DMS53 (cell line): ENCODE data around the gene SPG7.
A peak's percentile ranks its signal among the peaks of the same experiment; 100 is the strongest.

Experiments used
- DNase-seq: peaks from one replicate; lab custom pipeline; 2025; lab: John Stamatoyannopoulos, UW

SPG7 gene

DNA sequence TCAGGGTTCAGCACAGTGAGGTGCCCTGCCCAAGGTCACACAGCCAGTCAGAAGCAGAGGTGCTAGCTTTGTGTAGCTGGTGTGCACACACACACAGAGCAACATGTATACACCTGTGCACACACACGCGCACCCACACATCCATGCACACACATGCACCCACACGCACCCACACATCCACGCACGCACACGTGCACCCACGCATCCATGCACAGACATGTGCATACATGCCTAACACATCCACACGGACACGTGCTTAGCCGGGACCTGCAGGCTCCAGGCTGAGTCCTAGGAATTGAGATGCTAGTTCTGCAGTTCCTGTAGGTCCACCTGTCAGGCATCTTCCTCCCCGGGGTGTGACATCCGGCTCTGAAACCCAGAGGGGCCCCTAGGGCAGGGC is 92.2 kb downstream of the SPG7 start:
- no peak for DNase-seq

DNA sequence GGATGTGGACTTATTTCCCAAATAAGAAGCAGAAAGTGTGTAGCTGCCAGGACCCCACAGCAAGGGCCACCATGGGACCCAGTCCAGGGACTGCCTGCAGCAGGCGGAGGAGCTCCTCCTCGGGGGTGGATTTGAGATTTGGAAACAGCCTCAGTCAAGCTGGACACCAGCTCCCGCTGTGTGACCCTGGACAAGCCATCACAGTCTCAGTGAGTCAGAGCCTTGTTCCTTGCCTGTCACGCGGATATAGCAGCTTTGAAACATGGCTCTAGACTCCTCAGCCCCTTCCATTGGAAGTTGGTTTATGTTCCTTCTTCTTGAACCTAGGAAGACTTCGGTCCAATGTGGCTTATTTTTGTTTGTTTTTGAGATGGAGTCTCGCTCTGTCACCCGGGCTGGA is 92.8 kb downstream of the SPG7 start:
- peak; percentile 21 for DNase-seq

DNA sequence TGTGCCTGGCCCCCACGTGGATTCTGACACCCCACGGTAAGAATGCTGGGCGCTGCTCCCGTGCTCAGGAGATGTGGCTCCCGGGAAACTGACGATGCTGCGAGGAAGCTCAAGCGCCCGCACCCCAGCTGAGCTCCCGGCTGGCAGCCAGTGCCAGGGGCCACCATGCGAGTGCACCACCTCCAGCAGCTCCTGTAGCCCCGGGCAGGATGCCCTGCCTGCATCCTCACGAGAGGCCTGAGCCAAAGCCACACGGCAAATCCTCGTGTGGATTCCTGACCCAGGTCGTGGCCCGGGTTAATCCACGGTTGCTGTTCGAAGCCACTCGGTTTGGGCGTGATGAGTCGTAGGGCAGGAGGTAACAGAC is 93.7 kb downstream of the SPG7 start:
- DNase-seq = no peak

DNA sequence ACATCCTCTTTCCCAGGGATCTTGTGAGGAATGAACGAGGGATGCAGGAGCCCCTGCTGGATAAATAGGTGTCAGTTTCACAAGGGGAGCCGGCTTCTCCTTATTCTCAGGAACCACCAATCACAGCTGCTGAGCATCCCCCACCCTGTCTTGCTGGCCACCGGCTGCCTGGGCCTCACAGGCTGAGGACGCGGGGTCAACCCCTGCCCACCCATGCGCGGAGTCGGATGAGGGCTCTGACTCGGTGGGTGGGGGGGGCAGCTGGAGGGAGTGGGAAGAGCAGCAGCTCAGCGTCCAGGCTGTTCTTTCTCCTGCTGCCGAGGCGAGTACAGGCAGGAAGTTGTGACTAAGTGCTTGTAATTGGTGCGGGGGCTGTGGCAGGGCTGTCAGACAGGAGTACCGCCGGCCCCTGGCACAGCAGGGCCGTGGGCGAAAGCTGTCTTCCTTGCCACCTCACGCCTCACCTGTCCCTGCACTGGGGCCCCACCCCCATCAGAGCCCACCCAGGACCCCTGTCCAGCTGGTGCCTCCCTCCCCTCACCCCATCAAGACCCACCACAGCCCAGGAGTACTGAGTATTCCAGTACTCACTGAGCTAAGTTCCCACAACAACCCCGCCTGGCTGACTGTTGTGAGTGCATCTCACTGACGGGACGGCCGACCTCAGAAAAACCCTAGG is 94.2 kb downstream of the SPG7 start:
- DNase-seq = peak; percentile 26

DNA sequence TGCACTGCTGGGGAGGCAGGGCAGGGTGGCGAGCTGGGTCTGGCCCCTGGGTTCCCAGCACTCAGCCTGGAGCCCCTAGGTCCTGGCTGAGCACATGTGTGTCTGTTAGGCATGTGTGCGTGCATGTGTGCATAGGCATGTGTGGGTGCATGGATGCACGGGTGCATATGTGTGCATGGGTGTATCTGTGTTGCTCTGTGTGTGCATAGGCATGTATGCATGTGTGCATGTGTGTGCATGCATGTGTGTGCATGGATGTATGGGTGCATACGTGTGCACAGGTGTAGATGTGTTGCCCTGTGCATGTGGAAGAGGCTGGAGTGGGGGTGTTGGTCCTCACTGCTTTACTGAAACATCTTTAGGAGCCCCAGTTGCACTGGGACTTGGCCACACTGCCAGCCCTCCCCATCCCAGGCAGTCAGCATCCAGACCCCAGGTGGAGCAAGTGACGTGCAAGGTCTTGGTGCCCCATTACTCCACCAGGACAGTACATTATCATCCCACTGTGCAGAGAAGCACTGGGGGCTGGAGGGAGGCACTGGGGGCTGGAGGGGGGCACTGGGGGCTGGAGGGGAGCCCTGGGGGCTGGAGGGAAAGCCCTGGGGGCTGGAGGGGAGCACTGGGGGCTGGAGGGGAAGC is 94.9 kb downstream of the SPG7 start:
- DNase-seq = no peak

DNA sequence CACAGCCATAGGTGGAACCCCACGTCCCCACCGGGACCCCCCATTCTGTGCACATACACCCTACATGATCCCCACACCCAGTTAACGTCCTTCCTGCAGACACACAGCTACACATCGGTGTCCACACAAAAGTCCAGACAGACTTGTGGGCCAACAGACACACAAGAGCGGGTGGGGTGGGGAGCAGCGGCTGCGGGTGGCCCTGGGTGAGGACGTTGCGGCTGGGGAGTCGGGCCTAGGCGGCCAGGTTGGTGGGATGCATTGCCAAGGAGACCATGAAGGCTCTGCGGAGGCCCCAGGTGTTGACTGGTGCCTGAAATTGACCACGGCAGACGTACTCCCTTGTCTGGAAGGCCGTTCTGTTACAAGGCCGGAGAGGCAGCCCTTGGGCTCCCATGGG is 96.6 kb downstream of the SPG7 start:
- no peak for DNase-seq

DNA sequence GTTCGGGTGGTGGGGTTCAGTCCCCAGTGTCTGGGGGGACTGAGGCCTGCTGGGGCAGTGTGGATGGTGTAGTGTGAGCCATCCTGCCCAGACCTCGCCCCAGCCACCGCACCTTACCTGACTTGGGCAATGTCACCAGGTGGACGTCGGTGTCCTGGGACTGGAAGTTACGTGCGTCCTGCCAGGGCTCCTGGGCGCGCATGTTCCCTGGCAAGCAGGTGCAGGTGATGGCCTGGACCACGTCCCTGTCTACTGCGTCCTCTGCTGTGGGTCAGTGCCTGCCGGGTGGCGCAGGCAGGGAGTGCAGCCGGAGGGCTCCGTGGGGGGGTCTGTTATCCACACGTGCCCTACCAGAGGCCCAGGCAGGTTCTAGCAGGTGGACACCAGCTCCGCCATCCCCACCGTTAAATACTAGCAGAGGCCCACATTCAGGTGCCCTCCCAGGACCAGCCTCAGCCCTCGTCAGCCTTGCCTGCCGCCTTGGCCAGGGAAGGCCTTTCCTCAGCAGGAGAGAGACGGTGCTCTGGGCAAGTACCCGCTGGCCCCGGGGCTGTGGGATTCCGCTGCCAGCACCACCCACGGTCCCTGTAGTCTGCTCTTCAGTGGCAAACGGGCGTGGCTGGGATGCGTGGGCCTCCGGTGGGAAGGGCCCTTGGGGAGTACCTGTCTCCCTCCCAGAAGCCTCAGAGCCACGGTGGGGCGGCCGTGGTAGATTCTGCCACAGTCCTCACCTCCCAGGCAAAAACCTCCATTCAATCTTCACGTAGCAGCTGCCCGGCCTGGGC is 97.2 kb downstream of the SPG7 start:
- no peak for DNase-seq

DNA sequence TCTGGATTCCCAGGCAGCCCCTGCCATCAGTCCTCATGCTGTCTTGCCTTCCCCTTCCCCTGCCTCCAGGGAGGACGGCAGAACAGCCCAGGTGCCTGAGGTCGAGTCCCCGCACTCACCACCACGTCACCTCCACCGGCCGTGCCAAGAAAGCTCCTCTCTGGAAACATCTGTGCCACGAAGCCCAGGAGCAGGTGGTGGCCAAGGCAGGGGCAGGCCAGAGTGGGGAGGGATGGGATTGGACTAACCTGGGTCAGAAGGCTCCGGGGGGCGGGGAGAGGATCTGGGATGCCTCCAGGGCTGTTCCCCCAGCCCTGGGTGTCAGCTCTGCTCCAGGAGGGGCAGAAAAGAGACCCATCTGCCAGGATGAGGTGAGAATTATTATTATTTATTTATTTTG is 97.8 kb downstream of the SPG7 start:
- DNase-seq = peak; percentile 47
